ENCODE measurements around the gene CAMTA1.
"Not testable (repeated sequence)": the region's sequence is repeated elsewhere in the genome, so short reads cannot be mapped to it uniquely, and the experiment has no call there.

The CAMTA1 gene

DNA sequence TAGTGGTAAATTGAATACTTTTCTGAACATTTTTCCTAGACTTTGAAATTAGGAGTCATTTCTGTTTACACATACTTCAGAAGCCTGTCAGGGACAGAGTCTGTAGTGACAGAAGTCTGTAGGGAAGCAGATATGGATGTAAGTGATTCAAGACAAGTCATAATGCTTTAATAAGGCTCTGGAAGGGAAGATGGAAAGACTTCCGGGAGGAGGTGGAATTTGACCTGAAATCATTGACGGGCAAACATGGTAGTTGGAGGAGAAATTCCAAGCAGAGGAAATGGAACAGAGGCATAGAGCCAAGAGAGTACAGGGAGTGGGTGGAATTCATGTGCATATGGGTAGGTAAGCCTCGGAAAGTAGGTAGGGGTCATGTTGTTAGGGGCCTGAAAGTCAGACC lies 22.5 kb downstream of the CAMTA1 start:
- Histone ChIP-seq H4K20me1 (ENCODE audit: low read depth, low read length) (peaks cover 36% of the 10 kb centered on the region), H3K9ac (ENCODE audit: low read length) (no peak overlapping the region), H3F3A (ENCODE audit: insufficient read depth) (no peaks in the 10 kb centered on the region), H2AFZ (ENCODE audit: low read depth, low read length, severe bottlenecking) (no peak overlapping the region), H3K4me3 (ENCODE audit: insufficient read depth, low read length, poor library complexity, severe bottlenecking) (no peak overlapping the region), H3K4me2 (ENCODE audit: low read depth, low read length, poor library complexity, severe bottlenecking) (no peak overlapping the region), H3K27ac (ENCODE audit: low read depth, low read length) (no peak overlapping the region), H3K9me2 (replicated peaks; ENCODE audit: insufficient read depth, low read length) (no peaks in the 10 kb centered on the region), H3K9me3 (ENCODE audit: insufficient read depth, low read length) (no peaks in the 10 kb centered on the region), H3K36me3 (ENCODE audit: low read length) (no peaks in the 10 kb centered on the region), H3K27me3 (ENCODE audit: low read length) (no peaks in the 10 kb centered on the region), H3K79me2 (ENCODE audit: insufficient read depth, low read length) (peaks cover 70% of the 10 kb centered on the region)
- TF ChIP-seq EZH2phosphoT487 (conservative IDR thresholded peaks at IDR 0.05; ENCODE audit: low read length) = no peak
- TF ChIP-seq, protein P1, sequence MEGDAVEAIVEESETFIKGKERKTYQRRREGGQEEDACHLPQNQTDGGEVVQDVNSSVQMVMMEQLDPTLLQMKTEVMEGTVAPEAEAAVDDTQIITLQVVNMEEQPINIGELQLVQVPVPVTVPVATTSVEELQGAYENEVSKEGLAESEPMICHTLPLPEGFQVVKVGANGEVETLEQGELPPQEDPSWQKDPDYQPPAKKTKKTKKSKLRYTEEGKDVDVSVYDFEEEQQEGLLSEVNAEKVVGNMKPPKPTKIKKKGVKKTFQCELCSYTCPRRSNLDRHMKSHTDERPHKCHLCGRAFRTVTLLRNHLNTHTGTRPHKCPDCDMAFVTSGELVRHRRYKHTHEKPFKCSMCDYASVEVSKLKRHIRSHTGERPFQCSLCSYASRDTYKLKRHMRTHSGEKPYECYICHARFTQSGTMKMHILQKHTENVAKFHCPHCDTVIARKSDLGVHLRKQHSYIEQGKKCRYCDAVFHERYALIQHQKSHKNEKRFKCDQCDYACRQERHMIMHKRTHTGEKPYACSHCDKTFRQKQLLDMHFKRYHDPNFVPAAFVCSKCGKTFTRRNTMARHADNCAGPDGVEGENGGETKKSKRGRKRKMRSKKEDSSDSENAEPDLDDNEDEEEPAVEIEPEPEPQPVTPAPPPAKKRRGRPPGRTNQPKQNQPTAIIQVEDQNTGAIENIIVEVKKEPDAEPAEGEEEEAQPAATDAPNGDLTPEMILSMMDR (IDR thresholded peaks at IDR 0.05; ENCODE audit: insufficient read depth, low read length, poor library complexity, severe bottlenecking) = no peak

DNA sequence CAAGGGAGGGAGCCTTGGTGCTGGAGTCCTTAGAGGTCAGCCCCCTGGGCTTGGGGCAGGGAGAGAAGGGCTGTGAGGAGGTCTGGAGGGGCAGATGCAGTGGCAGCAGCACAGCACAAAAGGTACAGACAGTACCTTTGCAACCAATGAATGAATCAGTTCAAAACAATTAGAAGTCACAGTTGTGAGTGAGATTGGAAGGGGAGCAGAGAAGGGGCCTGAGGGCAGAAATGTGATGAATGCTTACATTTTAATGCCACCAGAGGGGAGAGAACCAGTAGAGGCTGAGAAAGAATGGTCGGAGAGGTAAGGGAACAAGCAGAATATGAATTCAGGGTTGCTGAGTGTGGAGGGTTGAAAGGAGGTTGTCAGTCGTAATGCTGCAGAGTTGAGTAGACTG lies 24.2 kb downstream of the CAMTA1 start:
- Histone ChIP-seq H3K36me3 (ENCODE audit: low read length) (no peaks in the 10 kb centered on the region), H4K20me1 (ENCODE audit: low read depth, low read length) (peaks cover 39% of the 10 kb centered on the region), H3K4me2 (ENCODE audit: low read depth, low read length, poor library complexity, severe bottlenecking) (no peak overlapping the region)

DNA sequence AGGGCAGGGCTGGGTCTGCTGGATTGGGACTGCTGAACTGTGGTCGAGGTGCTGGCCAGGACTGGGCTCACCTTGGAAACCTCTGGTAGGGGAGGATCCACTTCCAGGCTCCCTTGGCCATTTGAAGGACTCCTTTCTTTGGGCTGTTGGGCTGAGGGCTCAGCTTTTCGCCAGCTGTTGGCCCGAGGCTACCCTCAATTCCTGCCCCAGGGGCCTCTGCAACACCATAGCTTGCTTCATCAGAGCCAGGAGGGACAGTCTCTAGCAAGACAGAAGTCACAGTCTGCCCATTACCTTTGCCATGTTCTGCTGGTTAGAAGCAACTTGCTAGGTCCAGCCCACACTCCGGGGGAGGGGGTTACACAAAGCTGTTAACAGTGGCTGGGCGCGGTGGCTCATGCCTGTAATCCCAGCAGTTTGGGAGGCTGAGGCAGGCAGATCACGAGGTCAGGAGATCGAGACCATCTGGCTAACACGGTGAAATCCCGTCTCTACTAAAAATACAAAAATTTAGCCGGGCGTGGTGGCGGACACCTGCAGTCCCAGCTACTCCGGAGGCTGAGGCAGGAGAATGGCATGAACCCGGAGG lies 25.0 kb downstream of the CAMTA1 start:
- peaks cover 34% of the 10 kb centered on the region for H4K20me1 ChIP-seq (ENCODE audit: low read depth, low read length)
- not testable (repeated sequence) for H3K27me3 ChIP-seq (ENCODE audit: low read length); H3F3A ChIP-seq (ENCODE audit: insufficient read depth); H3K4me3 ChIP-seq (ENCODE audit: insufficient read depth, low read length, poor library complexity, severe bottlenecking); H3K9ac ChIP-seq (ENCODE audit: low read length); H3K9me3 ChIP-seq (ENCODE audit: insufficient read depth, low read length); H3K27ac ChIP-seq (ENCODE audit: low read depth, low read length); H2AFZ ChIP-seq (ENCODE audit: low read depth, low read length, severe bottlenecking); H3K36me3 ChIP-seq (ENCODE audit: low read length); H3K9me2 ChIP-seq (replicated peaks; ENCODE audit: insufficient read depth, low read length); H3K4me2 ChIP-seq (ENCODE audit: low read depth, low read length, poor library complexity, severe bottlenecking)
- peaks cover 79% of the 10 kb centered on the region for H3K79me2 ChIP-seq (ENCODE audit: insufficient read depth, low read length)

More for the DNA sequence above, 24.2 kb downstream of the CAMTA1 start:
- Histone ChIP-seq H3K79me2 (ENCODE audit: insufficient read depth, low read length) (peaks cover 78% of the 10 kb centered on the region), H3K4me3 (ENCODE audit: insufficient read depth, low read length, poor library complexity, severe bottlenecking) (no peak overlapping the region), H3K9me3 (ENCODE audit: insufficient read depth, low read length) (no peaks in the 10 kb centered on the region), H3K9me2 (replicated peaks; ENCODE audit: insufficient read depth, low read length) (no peaks in the 10 kb centered on the region), H2AFZ (ENCODE audit: low read depth, low read length, severe bottlenecking) (no peak overlapping the region), H3K27ac (ENCODE audit: low read depth, low read length) (no peak overlapping the region), H3K9ac (ENCODE audit: low read length) (no peak overlapping the region), H3K27me3 (ENCODE audit: low read length) (no peaks in the 10 kb centered on the region), H3F3A (ENCODE audit: insufficient read depth) (no peaks in the 10 kb centered on the region)
- TF ChIP-seq EZH2phosphoT487 (conservative IDR thresholded peaks at IDR 0.05; ENCODE audit: low read length) = no peak
- TF ChIP-seq, protein P1 (IDR thresholded peaks at IDR 0.05; ENCODE audit: insufficient read depth, low read length, poor library complexity, severe bottlenecking) = no peak

DNA sequence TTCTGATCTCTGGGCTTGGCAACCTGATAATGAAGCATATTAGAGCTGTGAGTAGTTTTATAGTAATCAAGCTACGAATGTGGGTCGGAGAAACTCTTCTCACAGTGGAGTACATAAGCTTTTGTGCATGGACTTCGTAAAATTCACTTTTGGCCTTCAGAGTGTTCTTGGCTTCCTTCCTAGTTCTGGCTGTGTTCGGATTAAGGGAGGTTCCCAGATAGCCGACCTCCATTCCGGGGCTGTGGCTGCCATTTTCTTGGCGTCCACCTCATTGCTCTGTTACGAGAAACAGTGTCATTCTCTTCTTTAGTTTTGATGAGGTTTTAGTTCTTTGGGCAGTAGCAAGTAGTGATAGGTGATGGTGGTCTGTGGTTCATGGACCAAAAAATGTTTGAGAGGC lies 26.3 kb downstream of the CAMTA1 start:
- peaks cover 79% of the 10 kb centered on the region for H3K79me2 ChIP-seq (ENCODE audit: insufficient read depth, low read length)
- no peaks in the 10 kb centered on the region for H3K9me3 ChIP-seq (ENCODE audit: insufficient read depth, low read length)
- no peak overlapping the region for H2AFZ ChIP-seq (ENCODE audit: low read depth, low read length, severe bottlenecking)
- no peaks in the 10 kb centered on the region for H3K27me3 ChIP-seq (ENCODE audit: low read length)
- no peak overlapping the region for H3K4me3 ChIP-seq (ENCODE audit: insufficient read depth, low read length, poor library complexity, severe bottlenecking)
- TF ChIP-seq, protein P1 (IDR thresholded peaks at IDR 0.05; ENCODE audit: insufficient read depth, low read length, poor library complexity, severe bottlenecking) = no peak
- no peak overlapping the region for H3K9ac ChIP-seq (ENCODE audit: low read length)
- H3F3A ChIP-seq (ENCODE audit: insufficient read depth) = no peaks in the 10 kb centered on the region
- H4K20me1 ChIP-seq (ENCODE audit: low read depth, low read length) = peaks cover 21% of the 10 kb centered on the region
- H3K27ac ChIP-seq (ENCODE audit: low read depth, low read length) = no peak overlapping the region
- H3K4me2 ChIP-seq (ENCODE audit: low read depth, low read length, poor library complexity, severe bottlenecking) = no peak overlapping the region
- no peaks in the 10 kb centered on the region for H3K36me3 ChIP-seq (ENCODE audit: low read length)
- no peaks in the 10 kb centered on the region for H3K9me2 ChIP-seq (replicated peaks; ENCODE audit: insufficient read depth, low read length)

All from SU-DHL-6 (cell line).